T47D (cell line): ENCODE results near the gene IMP3.
"Not testable (repeated sequence)": the region's sequence is repeated elsewhere in the genome, so short reads cannot be mapped to it uniquely, and the experiment has no call there.

ENCODE experiments used
- DNase-seq, 2 experiments: peaks; one replicate each; pipeline versions ENCODE4 v3.0.0 to v3.0.0-alpha.2; 2011 to 2012; ENCODE audit warnings: low read depth in 1 of 2, low spot score in 1 of 2
- JUND ChIP-seq: IDR thresholded peaks from 2 replicates; pipeline ENCODE4 v1.6.1; 2012; ENCODE audit warnings: low read depth
- in situ Hi-C: cut with HindIII; loops from 2 replicates; pipeline ENCODE4 v1.10.0; 2016; ENCODE audit warnings: low sequenced_read_pairs, low pct_unique_long_range_greater_than_20kb

The IMP3 gene

GRCh38 chr15:75641179-75641503 is 1.1 kb upstream of the IMP3 start:
- TF ChIP-seq JUND, result no peak
- in situ Hi-C loops, result no loop called here

DNA sequence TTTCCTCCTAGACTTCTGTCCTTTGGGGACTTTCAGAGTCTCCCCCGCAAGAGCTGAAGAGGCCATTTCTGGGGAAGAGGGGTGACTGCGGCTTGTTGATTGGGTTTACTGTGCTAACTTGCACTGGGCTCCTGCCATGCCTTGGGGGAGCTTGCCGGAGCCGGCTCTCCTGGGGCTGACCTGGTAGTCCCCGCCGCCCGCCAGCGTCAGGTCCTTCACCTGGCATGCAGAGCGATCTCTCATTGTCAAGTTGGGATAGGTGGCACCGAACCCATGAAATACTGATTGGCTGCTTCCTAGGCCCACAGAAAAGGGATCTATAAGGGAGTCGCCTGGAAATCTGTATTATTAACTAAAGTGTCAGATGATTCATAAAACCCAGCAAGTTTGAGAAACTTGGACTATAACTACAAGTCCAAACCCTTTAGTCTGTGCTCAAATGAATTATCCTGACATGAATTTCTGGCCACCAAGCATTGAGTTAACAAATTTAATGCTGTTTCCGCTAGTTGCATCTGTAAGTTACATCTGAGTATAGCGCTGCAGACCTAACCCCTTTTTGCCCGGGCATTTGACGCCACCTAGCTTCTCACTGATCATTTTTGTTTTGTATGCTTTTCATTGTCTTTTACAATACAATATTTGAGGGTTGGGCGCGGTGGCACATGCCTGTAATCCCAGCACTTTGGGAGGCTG is 607 bp upstream of the IMP3 start:
- DNase-seq, result peak in 1 of 2 experiments; percentile 60
- no peak for TF ChIP-seq JUND
- in situ Hi-C loops, result no loop called here

More at GRCh38 chr15:75641179-75641503, 1.1 kb upstream of the IMP3 start:
- DNase-seq, result no peak

- peak in 1 of 2 experiments; percentile 33 for DNase-seq
- in situ Hi-C loops, result no loop called here
- no peak for TF ChIP-seq JUND
Observed at GRCh38 chr15:75639191-75639708, 774 bp downstream of the IMP3 start.

GRCh38 chr15:75637245-75638009 is 2.6 kb downstream of the IMP3 start:
- in situ Hi-C loops, result no loop called here
- no peak for DNase-seq
- no peak for TF ChIP-seq JUND

- in situ Hi-C loops, result no loop called here
- no peak for DNase-seq
- no peak for TF ChIP-seq JUND
Observed at GRCh38 chr15:75636026-75636425, 4.0 kb downstream of the IMP3 start.

DNA sequence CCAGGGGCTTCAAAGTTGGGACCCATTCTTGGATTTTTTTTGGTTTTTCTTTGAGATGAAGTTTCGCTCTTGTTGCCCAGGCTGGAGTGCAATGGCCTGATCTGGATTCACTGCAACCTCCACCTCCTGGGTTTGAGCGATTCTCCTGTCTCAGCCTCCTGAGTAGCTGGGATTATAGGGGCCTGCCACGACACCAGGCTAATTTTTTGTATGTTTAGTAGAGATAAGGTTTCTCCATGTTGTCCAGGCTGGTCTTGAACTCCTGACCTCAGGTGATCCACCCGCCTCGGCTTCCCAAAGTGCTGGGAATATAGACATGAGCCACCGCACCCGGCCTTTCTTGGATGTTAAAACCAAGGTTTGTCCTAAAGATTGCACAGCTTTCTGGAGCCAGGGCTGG is 6.1 kb downstream of the IMP3 start:
- in situ Hi-C loops, DNase-seq: not testable (repeated sequence)

GRCh38 chr15:75631935-75632334 is 8.1 kb downstream of the IMP3 start:
- DNase-seq, result peak in 1 of 2 experiments; percentile 37
- no peak for TF ChIP-seq JUND
- in situ Hi-C loops, result no loop called here

DNA sequence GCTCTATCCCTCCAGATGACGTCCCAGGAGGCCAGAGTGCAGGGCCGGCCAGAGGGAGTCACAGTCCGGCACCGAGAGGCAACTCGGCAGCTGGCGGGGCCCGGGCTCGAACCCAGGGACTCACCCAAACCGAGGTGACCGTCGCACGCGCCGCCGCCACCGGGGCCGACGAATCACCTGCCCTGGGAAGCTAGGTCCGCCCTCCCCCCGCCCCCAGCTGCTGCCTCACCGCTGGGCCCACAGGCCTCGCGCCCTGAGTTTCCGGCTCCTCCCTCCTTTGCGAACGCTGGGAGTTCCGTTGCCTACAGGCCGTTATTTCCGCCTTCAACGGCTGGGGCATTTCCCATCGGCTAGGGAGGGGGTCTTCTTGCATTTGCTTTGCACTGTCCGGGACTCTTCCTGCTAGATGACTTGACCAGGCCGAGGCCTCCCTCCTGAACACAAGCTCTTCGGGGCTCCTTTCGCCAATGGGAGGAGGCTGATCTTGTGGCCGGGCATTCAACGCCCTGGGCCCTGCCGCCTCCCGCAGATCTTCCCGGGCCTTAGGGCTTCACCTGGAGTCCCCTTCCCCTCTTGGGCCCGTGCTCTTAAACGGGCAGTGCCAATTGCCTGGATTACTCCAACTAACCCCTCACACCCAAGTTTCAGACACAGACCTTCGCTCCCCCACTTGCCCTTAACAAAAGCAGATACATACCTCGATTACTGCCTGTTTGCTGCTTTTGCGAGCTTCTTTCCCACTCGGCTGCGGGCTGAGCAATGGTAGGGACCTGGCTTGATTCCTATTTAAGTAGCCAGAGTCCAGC is 14.3 kb downstream of the IMP3 start, which contains the start of gene SNUPN:
Gene SNUPN, minus strand, starts transcription at position 184 of the 806 bp plus-strand sequence. CDS start 4,674 bp downstream, outside the sequence.
- in situ Hi-C loops, result no loop called here
- peak; percentile 90 to 95 for DNase-seq

GRCh38 chr15:75622505-75622904 is 17.5 kb downstream of the IMP3 start:
- in situ Hi-C loops, result no loop called here
- DNase-seq, result no peak
- TF ChIP-seq JUND, result no peak

More for the DNA sequence above, 14.3 kb downstream of the IMP3 start, which contains the start of gene SNUPN:
- no peak for TF ChIP-seq JUND

GRCh38 chr15:75620841-75621391 is 19.1 kb downstream of the IMP3 start:
- TF ChIP-seq JUND, result no peak
- in situ Hi-C loops, result no loop called here
- peak in 1 of 2 experiments; percentile 41 for DNase-seq

DNA sequence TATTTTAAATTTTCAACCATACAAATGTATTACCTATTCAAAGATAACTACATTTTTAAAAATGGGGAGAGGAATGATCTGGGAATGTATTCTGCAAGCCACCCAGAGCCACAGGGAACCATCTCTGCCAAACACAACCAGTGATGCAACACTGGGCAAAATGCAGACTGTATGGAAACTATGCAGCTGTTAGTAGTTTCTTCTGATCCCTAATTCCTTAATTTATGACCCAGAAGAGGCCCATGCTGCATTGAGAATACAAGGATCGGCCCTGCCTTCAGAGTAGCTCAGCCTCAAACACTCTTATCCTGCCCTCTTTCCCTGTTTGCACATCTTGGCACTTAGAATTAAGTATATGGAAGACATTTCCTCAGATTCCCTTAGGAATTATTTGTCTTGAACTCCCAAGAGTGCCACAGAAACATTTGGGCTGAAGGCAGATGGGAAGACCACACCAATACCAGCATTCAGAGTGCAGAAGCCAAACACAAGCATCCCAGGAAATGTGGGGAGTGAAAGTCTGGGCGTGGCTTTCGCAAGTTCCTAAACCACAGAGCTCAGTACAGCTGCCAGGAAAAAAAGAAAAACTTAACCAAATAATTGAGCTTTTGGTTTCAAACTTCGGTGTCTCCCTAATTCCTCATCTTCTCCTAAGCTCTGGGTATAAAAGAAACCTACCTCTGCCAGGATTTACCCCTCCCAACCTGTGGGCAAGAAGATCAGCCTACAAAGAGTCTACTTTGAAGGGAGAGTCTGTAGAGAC is 19.8 kb downstream of the IMP3 start:
- in situ Hi-C loops, result no loop called here
- TF ChIP-seq JUND, result no peak
- DNase-seq, result no peak
